SH-SY5Y (cell line): ENCODE data around the gene ABCB8.

Source experiments
- GATA2 ChIP-seq: IDR thresholded peaks from 2 replicates; pipeline ENCODE4 v1.6.1; 2011; ENCODE audit warnings: mild to moderate bottlenecking, low read depth, low read length
- GATA3 ChIP-seq: IDR thresholded peaks from 2 replicates; pipeline ENCODE4 v1.6.1; 2011; ENCODE audit warnings: low read depth, mild to moderate bottlenecking, low read length, moderate library complexity

DNA sequence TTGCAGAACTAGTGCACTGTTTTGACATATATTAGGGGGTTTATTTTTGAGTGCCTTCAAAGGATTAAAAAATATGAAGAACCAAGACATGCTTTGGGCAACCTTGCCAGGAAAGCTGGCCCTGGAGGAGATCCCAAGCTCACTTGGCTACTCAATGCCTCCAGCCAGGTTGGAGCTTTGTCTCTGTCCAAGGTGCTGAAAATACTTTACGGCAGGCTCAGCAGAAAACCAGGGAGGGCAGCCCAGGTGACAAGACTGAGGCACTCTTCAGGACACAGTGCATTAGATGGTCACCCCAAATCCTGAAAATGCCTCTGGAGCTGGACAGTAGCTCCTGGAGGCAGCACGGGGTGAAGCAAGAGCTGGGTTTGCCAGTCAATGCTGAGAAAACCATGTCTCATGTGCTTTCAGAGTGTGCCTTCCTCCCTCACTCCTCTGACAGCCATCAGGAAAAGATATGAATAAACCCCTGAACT is 44.3 kb upstream of the ABCB8 start:
- no peak for TF ChIP-seq GATA2
- TF ChIP-seq GATA3, result no peak
